MM.1S (cell line): ENCODE data around the gene OIT3.

Experiments used
- CTCF ChIP-seq: fragments of 300-600 bp; sonication (generic); IDR thresholded peaks from 2 replicates; pipeline ENCODE4 v1.5.1; 2016; ENCODE audit warnings: antibody characterized with exemption, low read length, mixed read lengths
- EZH2 ChIP-seq: fragments of 300-600 bp; sonication (generic); optimal IDR thresholded peaks from 2 replicates; pipeline ENCODE3; 2017; ENCODE audit warnings: low read depth, mild to moderate bottlenecking, antibody characterized with exemption, low read length, mixed read lengths
- EZH2phosphoT487 ChIP-seq: fragments of 300-600 bp; sonication (generic); IDR thresholded peaks from 2 replicates; pipeline ENCODE4 v1.6.1; 2018; ENCODE audit warnings: antibody characterized with exemption, low read length

GRCh38 chr10:72930276-72930675 is 36.7 kb downstream of the OIT3 start:
- TF ChIP-seq CTCF (no peak), EZH2 (no peak), EZH2phosphoT487 (no peak)
